GM19351 (cell line): ENCODE measurements around the gene SPRR4.

Experiments used
- ATAC-seq: cut with Tn5 transposase; IDR thresholded peaks from one replicate; pipeline ENCODE4 v1.9.1; 2021; ENCODE audit warnings: mild to moderate bottlenecking, moderate library complexity; ENCODE audit not compliant: unreplicated experiment

SPRR4 gene

GRCh38 chr1:152970495-152970894 is at the start of gene SPRR4:
SPRR4 (plus strand) TSS chr1:152970648; CDS start chr1:152971891, 1,243 bp downstream.
- ATAC-seq: no peak

- ATAC-seq: no peak
Measured at GRCh38 chr1:152924191-152924590, 46.3 kb upstream of the SPRR4 start.

- peak; percentile 69 for ATAC-seq
Measured at GRCh38 chr1:152926091-152926490, 44.4 kb upstream of the SPRR4 start.

GRCh38 chr1:152928671-152929070 is 41.8 kb upstream of the SPRR4 start:
- no peak for ATAC-seq

- no peak for ATAC-seq
Measured at GRCh38 chr1:152932170-152932811, 38.2 kb upstream of the SPRR4 start.

GRCh38 chr1:152933196-152933595 is 37.3 kb upstream of the SPRR4 start:
- ATAC-seq: no peak

GRCh38 chr1:152940614-152941013 is 29.8 kb upstream of the SPRR4 start:
- ATAC-seq: no peak

GRCh38 chr1:152941037-152941711 is 29.3 kb upstream of the SPRR4 start:
- ATAC-seq: no peak

- ATAC-seq: no peak
Measured at GRCh38 chr1:152942161-152942560, 28.3 kb upstream of the SPRR4 start.

GRCh38 chr1:152946248-152946647 is 24.2 kb upstream of the SPRR4 start:
- no peak for ATAC-seq

- ATAC-seq: no peak
Measured at GRCh38 chr1:152946651-152947256, 23.7 kb upstream of the SPRR4 start, which contains the start of gene SPRR5. SPRR5 (plus strand) TSS chr1:152947206; CDS start chr1:152948555, 1,349 bp downstream.

- ATAC-seq: no peak
Measured at GRCh38 chr1:152951711-152952110, 18.7 kb upstream of the SPRR4 start.

GRCh38 chr1:152953761-152954160 is 16.7 kb upstream of the SPRR4 start:
- ATAC-seq: no peak

GRCh38 chr1:152954436-152954835 is 16.0 kb upstream of the SPRR4 start:
- no peak for ATAC-seq

GRCh38 chr1:152957561-152957960 is 12.9 kb upstream of the SPRR4 start:
- ATAC-seq: no peak

- ATAC-seq: no peak
Measured at GRCh38 chr1:152959273-152959672, 11.2 kb upstream of the SPRR4 start.

GRCh38 chr1:152959801-152960451 is 10.5 kb upstream of the SPRR4 start:
- ATAC-seq: no peak

GRCh38 chr1:152960452-152961044 is 9.9 kb upstream of the SPRR4 start:
- ATAC-seq: no peak

- no peak for ATAC-seq
Measured at GRCh38 chr1:152961226-152961891, 9.1 kb upstream of the SPRR4 start.

- no peak for ATAC-seq
Measured at GRCh38 chr1:152962876-152963415, 7.5 kb upstream of the SPRR4 start.
